GM13976 (cell line): ENCODE results near the gene MEPE.
"Not testable (repeated sequence)": the region's sequence is repeated elsewhere in the genome, so short reads cannot be mapped to it uniquely, and the experiment has no call there.

ENCODE experiments used
- DNase-seq: peaks from one replicate; pipeline ENCODE4 v3.0.0; 2012; ENCODE audit warnings: low spot score
- CTCF ChIP-seq: IDR thresholded peaks from 2 replicates; pipeline ENCODE4 v1.5.1; 2012; ENCODE audit warnings: borderline replicate concordance, mild to moderate bottlenecking; ENCODE audit not compliant: insufficient read depth; ENCODE audit errors: extremely low read depth, missing control alignments, control extremely low read depth
- in situ Hi-C: fragments of 300-500 bp; cut with MboI; formaldehyde crosslinking; loops from one replicate; pipeline ENCODE4 v1.12.0; 2022; ENCODE audit warnings: low sequenced_read_pairs, mixed read lengths, inconsistent platforms; ENCODE audit not compliant: unreplicated experiment

MEPE gene

GRCh38 chr4:87882321-87882720, 49.6 kb downstream of the MEPE start:
- no peak for DNase-seq
- in situ Hi-C loops: no loop called here

GRCh38 chr4:87882861-87883260, 50.1 kb downstream of the MEPE start:
- in situ Hi-C loops: no loop called here
- no peak for TF ChIP-seq CTCF
- no peak for DNase-seq

More at GRCh38 chr4:87882321-87882720, 49.6 kb downstream of the MEPE start:
- TF ChIP-seq CTCF: no peak

- in situ Hi-C loops: no loop called here
- no peak for DNase-seq
- no peak for TF ChIP-seq CTCF
Measured at GRCh38 chr4:87884976-87885549, 52.3 kb downstream of the MEPE start.

- in situ Hi-C loops: no loop called here
- no peak for TF ChIP-seq CTCF
- no peak for DNase-seq
Measured at GRCh38 chr4:87886083-87886482, 53.3 kb downstream of the MEPE start.

- DNase-seq, in situ Hi-C loops: not testable (repeated sequence)
Measured at GRCh38 chr4:87890753-87891152, 58.0 kb downstream of the MEPE start.

- in situ Hi-C loops: no loop called here
- DNase-seq: no peak
- TF ChIP-seq CTCF: no peak
Measured at GRCh38 chr4:87895964-87896621, 63.3 kb downstream of the MEPE start.
